Activated naive CD8-positive, alpha-beta T cell treated with anti-CD3 and anti-CD28 coated beads, Interleukin-2, amount 50 U/mL, for 16 hours (primary cell): ENCODE measurements around the gene MIF.
"Not testable (repeated sequence)": the region's sequence is repeated elsewhere in the genome, so short reads cannot be mapped to it uniquely, and the experiment has no call there.

Experiments used
- DNase-seq: peaks from one replicate; pipeline ENCODE4 v3.0.0-alpha.2; 2020; ENCODE audit warnings: low read depth, low spot score

Gene MIF

GRCh38 chr22:23900227-23900626 lies 6.0 kb downstream of the MIF start:
- not testable (repeated sequence) for DNase-seq

DNA sequence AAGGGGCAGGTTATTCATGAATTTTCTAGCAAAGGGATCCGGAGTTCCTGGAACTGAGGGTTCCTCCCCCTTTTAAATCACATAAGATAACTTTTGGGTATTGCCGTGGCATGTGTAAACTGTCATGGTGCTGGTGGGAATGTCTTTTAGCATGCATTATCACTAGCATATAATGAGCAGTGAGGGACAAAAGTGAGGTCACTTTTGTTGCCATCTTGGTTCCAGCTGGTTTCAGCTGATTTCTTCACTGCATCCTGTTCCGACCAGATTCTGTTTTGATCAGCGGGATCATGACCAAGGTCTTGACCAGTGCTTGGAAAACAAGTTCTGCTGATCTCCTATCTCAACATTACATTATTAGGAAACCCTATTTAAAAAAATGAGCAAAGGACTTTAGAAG lies 7.4 kb downstream of the MIF start:
- DNase-seq = no peak

DNA sequence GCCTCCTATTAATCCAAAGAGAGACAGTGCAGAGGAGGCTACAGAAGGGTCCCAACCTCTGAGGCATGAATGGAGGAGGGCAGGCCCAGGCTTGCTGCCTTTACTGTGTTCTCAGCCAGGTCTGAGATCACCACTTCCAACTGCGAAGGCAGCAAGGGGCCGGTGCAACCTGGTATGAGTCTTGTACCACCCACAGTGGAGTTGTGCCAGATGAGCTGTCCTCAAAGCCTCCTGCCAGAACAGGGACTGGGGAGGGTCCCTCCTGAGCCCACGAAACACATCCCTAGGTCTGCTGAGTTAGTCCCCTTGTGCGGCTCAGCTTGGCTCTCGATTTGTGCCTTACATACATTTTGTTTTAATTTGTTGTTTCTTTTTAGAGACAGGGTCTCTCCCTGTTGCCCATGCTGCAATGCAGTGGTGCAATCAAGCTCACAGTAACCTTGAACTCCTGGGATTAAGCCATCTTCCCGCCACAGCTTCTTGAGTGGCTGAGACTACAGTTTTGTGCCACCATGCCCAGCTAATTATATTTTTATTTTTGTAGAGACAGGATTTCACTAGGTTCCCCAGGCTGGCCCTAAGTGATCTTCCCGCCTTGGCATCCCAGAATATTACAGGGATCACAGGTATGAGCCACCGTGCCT lies 9.3 kb downstream of the MIF start:
- no peak for DNase-seq

DNA sequence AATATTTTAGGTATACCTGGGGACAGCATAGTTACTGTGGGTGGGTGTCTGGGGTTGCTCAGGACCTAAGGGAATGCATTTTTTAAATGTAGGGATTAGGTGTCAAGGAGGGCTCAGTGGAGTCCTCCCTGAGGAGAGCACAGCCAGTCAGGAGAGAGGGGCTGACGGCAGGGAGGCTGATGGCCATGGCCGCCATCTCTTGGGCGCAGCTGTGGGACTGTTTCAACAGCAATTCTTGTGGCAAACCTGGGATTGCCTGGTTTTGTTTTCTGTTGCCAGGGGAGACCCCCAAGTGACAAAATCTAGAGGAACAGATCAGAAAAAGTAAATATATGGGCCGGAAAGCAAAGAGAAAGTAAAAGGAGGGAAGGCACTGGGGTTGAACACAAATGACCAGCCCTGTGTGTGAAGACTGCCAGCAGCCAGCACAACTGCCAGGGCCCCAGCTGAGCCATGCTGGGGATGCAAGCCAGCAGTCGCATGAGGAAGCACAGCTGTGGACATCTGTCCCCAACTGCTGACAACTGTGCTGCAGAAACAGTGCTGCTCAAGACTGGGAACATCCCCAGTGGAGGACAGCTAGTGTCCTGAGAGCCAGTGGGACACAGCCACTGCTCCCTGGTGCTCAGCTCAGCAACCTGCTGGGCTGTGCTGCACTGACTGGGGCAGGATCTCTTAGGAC lies 10.5 kb downstream of the MIF start:
- no peak for DNase-seq

- DNase-seq = no peak
Observed at GRCh38 chr22:23906641-23907040, 12.5 kb downstream of the MIF start.

GRCh38 chr22:23907423-23907822 lies 13.2 kb downstream of the MIF start:
- not testable (repeated sequence) for DNase-seq

GRCh38 chr22:23908587-23909205 lies 14.5 kb downstream of the MIF start:
- DNase-seq = no peak

GRCh38 chr22:23909296-23909898 lies 15.2 kb downstream of the MIF start:
- no peak for DNase-seq

GRCh38 chr22:23910496-23911190 lies 16.5 kb downstream of the MIF start:
- no peak for DNase-seq

DNA sequence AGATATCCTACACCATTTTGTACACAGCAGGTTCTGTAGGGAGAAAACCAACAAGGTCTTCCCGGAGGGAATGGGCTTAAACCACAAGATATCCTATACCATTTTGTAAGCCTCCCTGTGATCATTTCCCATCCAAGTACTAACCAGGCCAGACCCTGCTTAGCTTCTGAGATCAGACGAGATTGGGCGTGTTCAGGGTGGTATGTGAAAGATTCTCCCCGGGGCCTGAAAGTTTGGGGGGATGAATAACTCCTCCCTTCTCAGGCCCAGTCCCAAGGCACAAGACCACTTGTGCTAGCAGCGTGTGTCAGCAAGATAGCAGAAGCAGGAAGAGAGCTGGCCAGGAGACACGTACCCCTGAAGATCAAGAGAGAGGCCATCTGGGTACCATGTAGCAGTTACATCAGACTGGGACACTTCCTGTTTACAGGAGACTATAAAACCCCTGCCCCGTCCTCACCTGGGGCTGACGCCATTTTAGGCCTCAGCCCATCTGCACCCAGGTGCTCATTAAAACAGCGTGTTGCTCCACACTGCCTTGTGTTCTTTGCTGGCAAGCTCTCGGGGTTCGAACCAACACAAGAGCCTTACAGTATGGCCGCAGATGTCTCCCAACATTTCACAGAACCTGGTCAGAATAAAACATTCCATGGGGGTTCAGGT lies 17.3 kb downstream of the MIF start:
- DNase-seq = no peak

- DNase-seq = no peak
Observed at GRCh38 chr22:23912293-23912903, 18.2 kb downstream of the MIF start.

DNA sequence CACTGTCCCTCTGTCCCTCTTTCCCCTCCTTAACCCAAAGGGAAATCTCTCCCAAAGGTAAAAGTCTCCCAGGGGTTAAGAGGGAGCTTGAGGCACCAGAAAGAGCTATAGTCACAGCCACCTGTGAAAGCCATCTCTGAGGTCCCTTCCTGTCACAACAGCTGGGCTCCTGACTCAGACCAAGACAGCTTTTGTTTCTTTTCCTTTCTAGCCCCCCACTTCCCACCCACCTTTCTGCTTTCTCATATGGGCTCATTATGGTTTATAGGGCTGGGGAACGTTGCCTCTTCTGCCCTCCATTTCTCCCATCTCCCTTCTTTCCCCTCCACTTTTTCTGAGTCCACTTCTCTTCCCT lies 19.1 kb downstream of the MIF start:
- DNase-seq = no peak

DNA sequence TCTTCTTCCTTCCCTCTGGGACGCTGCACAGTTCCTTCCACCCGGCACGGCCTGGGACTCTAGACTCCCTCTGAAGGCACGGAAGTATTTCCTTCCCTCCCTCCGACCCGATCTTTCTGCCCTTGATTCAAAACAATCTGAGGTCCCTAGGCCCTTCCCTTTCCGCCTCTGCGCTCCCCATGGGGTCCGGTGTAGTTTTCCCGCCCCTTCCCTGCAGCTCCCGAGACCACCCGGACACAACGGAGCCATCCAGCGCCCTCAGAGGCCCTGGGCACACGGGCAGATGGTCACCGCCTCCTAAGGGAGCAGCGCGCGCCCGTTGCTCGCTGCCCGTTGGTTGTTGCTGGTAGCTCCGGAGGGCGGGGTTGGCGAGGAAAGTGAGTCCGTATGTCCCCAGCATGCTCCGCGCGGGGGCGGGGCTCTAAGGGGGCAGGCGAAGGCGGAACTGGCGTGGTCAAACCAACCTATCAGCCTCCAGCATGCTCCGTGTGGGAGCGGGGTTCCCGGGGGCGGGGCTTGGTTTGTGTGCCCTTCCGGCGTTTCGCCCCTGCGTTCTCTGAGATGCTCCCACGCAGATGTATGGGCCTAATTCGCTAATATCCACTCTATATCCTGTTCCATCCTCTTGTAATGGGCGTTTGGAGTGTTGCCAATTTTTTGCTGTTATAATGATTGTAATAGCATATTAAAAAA lies 19.6 kb downstream of the MIF start:
- DNase-seq = peak; percentile 99

DNA sequence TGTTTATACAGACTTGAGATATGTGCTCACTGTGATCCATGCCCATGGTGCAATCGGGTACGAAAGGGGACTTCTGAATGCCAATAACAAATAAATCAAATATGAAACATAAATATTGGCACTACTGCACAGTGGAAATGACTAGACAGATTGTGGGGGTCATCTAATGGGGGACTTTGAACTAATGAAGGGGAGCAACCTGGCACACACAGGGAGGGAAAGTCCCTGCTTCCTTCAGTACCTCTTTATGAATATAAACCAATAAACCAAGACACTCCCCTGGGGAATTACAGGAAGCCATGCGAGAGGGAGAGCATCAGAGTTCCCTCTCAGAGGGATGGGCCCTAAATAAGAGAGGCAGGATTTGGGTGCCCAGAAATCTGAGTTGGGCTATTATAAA lies 21.1 kb downstream of the MIF start:
- DNase-seq = no peak

DNA sequence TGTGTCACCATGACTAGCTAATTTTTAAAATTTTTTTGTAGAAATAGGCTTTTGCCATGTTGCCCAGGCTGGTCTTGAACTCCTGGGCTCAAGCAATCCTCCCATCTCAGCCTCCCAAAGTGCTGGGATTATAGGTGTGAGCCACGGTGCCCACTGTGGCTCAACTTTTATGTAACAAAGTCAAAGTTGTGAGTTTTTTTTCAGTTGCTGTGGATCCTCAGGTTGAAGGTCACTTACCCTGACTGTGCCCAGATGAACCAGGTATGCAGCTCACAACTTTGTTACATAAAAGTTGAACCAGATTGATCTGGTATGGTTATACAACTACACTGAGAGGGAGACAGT lies 26.1 kb downstream of the MIF start:
- not testable (repeated sequence) for DNase-seq

GRCh38 chr22:23921586-23922201 lies 27.5 kb downstream of the MIF start:
- not testable (repeated sequence) for DNase-seq

DNA sequence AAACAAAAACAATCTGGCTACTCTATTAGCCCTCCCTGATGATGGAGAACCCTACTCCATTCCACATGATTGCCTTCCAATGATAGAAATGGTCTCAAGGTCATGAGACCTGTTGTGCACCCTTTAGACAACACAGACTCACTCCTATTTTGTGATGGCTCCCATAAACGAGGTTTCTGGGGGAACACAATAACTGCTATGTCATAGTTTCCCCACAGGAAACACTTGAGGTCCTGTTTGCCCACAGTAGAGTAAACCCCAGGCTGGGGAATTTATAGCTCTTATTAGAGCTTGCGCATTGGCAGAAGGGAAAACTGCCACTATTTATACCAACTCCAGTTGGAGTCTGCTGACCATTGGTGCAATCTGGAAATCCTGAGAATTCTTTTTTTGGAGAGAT lies 28.7 kb downstream of the MIF start:
- DNase-seq = no peak

- no peak for DNase-seq
Observed at GRCh38 chr22:23925020-23925606, 30.9 kb downstream of the MIF start.

GRCh38 chr22:23926561-23926960 lies 32.4 kb downstream of the MIF start:
- no peak for DNase-seq
